22Rv1 (cell line): ENCODE data around the gene DOC2A.

Experiments used
- ZFX ChIP-seq: fragments of 450-650 bp; IDR thresholded peaks from 2 replicates; pipeline ENCODE4 v1.6.1; 2017; ENCODE audit warnings: antibody characterized with exemption, borderline replicate concordance
- TF ChIP-seq, protein P1 (sequence below): fragments of 450-650 bp; IDR thresholded peaks from 2 replicates; pipeline ENCODE4 v1.5.1; 2017; ENCODE audit warnings: mild to moderate bottlenecking

DNA sequence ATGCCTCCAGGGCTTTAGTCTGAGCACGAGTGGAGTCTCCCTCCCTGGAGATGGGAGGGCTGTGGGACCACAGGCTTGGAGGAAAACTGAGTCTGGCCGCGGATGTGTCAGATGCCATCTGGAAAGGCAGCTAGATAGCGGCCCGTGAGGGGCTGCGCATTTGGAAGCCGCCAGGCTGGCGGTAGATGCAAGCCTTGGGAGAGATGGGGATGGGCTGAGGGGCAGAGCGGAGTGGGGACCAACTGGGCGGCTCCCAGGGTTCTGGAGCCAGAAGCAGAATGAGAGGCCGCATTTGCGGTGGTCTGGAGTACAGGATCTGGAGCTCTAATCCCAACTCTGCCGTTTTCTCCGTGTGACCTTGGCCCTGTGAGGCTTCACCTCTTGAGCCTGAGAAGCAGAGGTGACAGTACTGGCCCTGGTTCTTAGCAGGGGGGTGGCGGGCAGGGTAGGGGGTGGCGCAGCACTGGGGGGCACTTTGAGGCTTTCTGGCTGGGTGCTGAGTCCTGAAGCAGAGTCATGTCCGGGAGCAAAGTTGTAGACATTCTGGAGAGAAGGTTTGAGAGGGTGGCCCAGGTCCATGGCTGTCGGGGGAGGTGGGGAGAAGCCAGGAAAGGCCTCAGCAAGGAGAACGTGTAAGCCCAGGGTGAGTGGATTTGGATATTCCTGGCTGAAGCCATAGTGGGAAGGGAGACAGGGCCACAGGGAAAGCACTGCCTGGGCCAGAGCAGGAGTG is 8.0 kb downstream of the DOC2A start:
- TF ChIP-seq, protein P1, sequence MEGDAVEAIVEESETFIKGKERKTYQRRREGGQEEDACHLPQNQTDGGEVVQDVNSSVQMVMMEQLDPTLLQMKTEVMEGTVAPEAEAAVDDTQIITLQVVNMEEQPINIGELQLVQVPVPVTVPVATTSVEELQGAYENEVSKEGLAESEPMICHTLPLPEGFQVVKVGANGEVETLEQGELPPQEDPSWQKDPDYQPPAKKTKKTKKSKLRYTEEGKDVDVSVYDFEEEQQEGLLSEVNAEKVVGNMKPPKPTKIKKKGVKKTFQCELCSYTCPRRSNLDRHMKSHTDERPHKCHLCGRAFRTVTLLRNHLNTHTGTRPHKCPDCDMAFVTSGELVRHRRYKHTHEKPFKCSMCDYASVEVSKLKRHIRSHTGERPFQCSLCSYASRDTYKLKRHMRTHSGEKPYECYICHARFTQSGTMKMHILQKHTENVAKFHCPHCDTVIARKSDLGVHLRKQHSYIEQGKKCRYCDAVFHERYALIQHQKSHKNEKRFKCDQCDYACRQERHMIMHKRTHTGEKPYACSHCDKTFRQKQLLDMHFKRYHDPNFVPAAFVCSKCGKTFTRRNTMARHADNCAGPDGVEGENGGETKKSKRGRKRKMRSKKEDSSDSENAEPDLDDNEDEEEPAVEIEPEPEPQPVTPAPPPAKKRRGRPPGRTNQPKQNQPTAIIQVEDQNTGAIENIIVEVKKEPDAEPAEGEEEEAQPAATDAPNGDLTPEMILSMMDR: no peak
- no peak for TF ChIP-seq ZFX
